GM23338 (cell line): Measurements from ENCODE around the gene RFX2.

Experiments used
- CTCF ChIP-seq, 2 experiments: fragments of 200-600 bp in 1 of 2; sonication (generic) in 1 of 2; conservative IDR thresholded peaks; 2 replicates each; pipeline versions ENCODE4 v1.5.1 to v1.6.1; 2016 to 2017; ENCODE audit warnings: antibody characterized with exemption in 2 of 2, low read depth in 2 of 2, mild to moderate bottlenecking in 2 of 2, moderate library complexity in 1 of 2
- EZH2 ChIP-seq: fragments of 200-600 bp; sonication (generic); IDR thresholded peaks from one replicate; pipeline ENCODE4 v1.8.0; 2017; ENCODE audit warnings: antibody characterized with exemption, mild to moderate bottlenecking, low read depth; ENCODE audit not compliant: unreplicated experiment
- JUNB ChIP-seq: IDR thresholded peaks from one replicate; pipeline ENCODE4 v1.6.1; 2016; ENCODE audit warnings: antibody characterized with exemption; ENCODE audit not compliant: unreplicated experiment
- NANOG ChIP-seq: IDR thresholded peaks from 2 replicates; pipeline ENCODE4 v1.6.1; 2016; ENCODE audit warnings: antibody characterized with exemption, borderline replicate concordance
- POLR2AphosphoS5 ChIP-seq: IDR thresholded peaks from 2 replicates; pipeline ENCODE4 v1.6.1; 2016; ENCODE audit warnings: antibody characterized with exemption, low read depth
- REST ChIP-seq: IDR thresholded peaks from one replicate; pipeline ENCODE4 v1.6.1; 2018; ENCODE audit warnings: antibody characterized with exemption; ENCODE audit not compliant: unreplicated experiment
- ZNF114 ChIP-seq: fragments of 250-450 bp; sonication (Bioruptor Pico); IDR thresholded peaks from 2 replicates; pipeline ENCODE4 v1.5.0; 2020; ENCODE audit warnings: mild to moderate bottlenecking, moderate library complexity

GRCh38 chr19:6017576-6017975, 92.7 kb downstream of the RFX2 start:
- no peak for TF ChIP-seq CTCF (conservative IDR thresholded peaks at IDR 0.05; ENCODE audit: low read depth in 2 of 2)
- no peak for TF ChIP-seq EZH2
- no peak for TF ChIP-seq JUNB
- no peak for TF ChIP-seq POLR2AphosphoS5
- TF ChIP-seq REST, result no peak
- TF ChIP-seq ZNF114, result no peak
- no peak for TF ChIP-seq NANOG
